Heart left ventricle (tissue), 13 donors: Measurements from ENCODE around the gene SESN1.
"Not testable (repeated sequence)": the region's sequence is repeated elsewhere in the genome, so short reads cannot be mapped to it uniquely, and the experiment has no call there.

Experiments used
- CTCF ChIP-seq, 12 donors: fragments of 200-600 bp; sonication (generic) in 4 of 12; IDR thresholded peaks; one replicate each; pipeline versions ENCODE4 v1.5.0 to v1.8.0; 2018 to 2022; ENCODE audit warnings: antibody characterized with exemption in 12 of 12, mild to moderate bottlenecking in 5 of 12
- POLR2A ChIP-seq, 2 donors: fragments of 450-650 bp; IDR thresholded peaks; one replicate each; pipeline ENCODE4 v1.6.1; 2017; ENCODE audit warnings: antibody characterized with exemption in 2 of 2, mild to moderate bottlenecking in 2 of 2, moderate library complexity in 2 of 2
- donor health status: ischemic (EF 13 %, LVEDD 7.1; RV severe dilation, severe dysfunction).
- donor health status: DM: no; HTN: yes; CAD: no.
- donor health status: DM: no; HTN: no; CAD: no.
- donor health status: ischemic (EF 25% LVEDD 6.9; RV normal size, moderate dysfunction).
- donor health status: ischemic (EF 25% LVEDD 5.7; RV mildly dilated, moderate dysfunction).
- donor health status: ischemic (EF 35%, LVEDD 5.7; RV mildly dilated, moderate dysfunction).
- donor health status: nonischemic (EF 11% LVEDD 7.7; RV severe dilation, severe dysfunction).
- donor health status: DM: yes; HTN: yes; CAD: no.
- donor health status: PGD.
- donor health status: ischemic (EF 29% LVEDD 5.4; RV normal size, mild dysfunction).
- donor health status: nonischemic (EF 23%, LVEDD 6.1; RV moderate dilation, normal function).

- TF ChIP-seq CTCF, POLR2A (IDR thresholded peaks at IDR 0.05): not testable (repeated sequence)
Observed at GRCh38 chr6:109109663-109110062, 15.0 kb upstream of the SESN1 start.
